CD1c-positive myeloid dendritic cell (primary cell): Measurements from ENCODE around the gene DCUN1D1.

ENCODE experiments used
- DNase-seq: peaks from one replicate; pipeline ENCODE4 v3.0.0-alpha.2; 2016; ENCODE audit errors: extremely low spot score

The DCUN1D1 gene

GRCh38 chr3:182892226-182892625, 88.1 kb downstream of the DCUN1D1 start:
- no peak for DNase-seq

GRCh38 chr3:182891364-182891763, 89.0 kb downstream of the DCUN1D1 start:
- no peak for DNase-seq

- DNase-seq = no peak
These were observed 90.2 kb downstream of the DCUN1D1 start for GRCh38 chr3:182889948-182890629.
